Spleen (tissue), 11 donors: Measurements from ENCODE around the gene GNG14. TPM values are rescaled to one million over a fixed set of nuclear protein-coding genes. Genes with fewer than 3 reads are reported as not detected.

ENCODE experiments used
- DNase-seq: peaks from one replicate; pipeline ENCODE4 v3.0.0-alpha.2; 2020
- H3K27ac ChIP-seq, 8 donors: fragments of 200-600 bp; sonication (generic) in 7 of 8; 1 replicate in 4 of 8; 2 replicates in 4 of 8; pipeline versions ENCODE4 v1.5.0 to v1.8.0; 2016 to 2021; ENCODE audit warnings: inconsistent platforms in 4 of 8, mild to moderate bottlenecking in 4 of 8, moderate library complexity in 1 of 8
- H3K27me3 ChIP-seq, 7 donors: fragments of 200-600 bp; sonication (generic) in 6 of 7; replicated peaks in 1 of 7; 1 replicate in 4 of 7; 2 replicates in 3 of 7; pipeline versions ENCODE4 v1.5.0 to v1.8.0; 2016 to 2021; ENCODE audit warnings: inconsistent platforms in 3 of 7, mild to moderate bottlenecking in 1 of 7
- H3K36me3 ChIP-seq, 6 donors: fragments of 200-600 bp; sonication (generic) in 5 of 6; 1 replicate in 4 of 6; 2 replicates in 2 of 6; pipeline versions ENCODE4 v1.5.0 to v1.8.0; 2016 to 2021; ENCODE audit warnings: inconsistent platforms in 2 of 6
- H3K4me1 ChIP-seq, 6 donors: fragments of 200-600 bp; sonication (generic) in 5 of 6; 1 replicate in 3 of 6; 2 replicates in 3 of 6; pipeline versions ENCODE4 v1.5.0 to v1.8.0; 2016 to 2021; ENCODE audit warnings: inconsistent platforms in 3 of 6
- H3K4me3 ChIP-seq, 8 donors: fragments of 200-600 bp; sonication (generic) in 7 of 8; 1 replicate in 4 of 8; 2 replicates in 4 of 8; pipeline versions ENCODE4 v1.5.0 to v1.8.0; 2016 to 2021; ENCODE audit warnings: inconsistent platforms in 4 of 8, mild to moderate bottlenecking in 4 of 8, moderate library complexity in 2 of 8
- H3K9me3 ChIP-seq, 8 donors: fragments of 200-600 bp; sonication (generic) in 7 of 8; 1 replicate in 4 of 8; 2 replicates in 4 of 8; pipeline versions ENCODE4 v1.5.0 to v1.8.0; 2016 to 2021; ENCODE audit warnings: inconsistent platforms in 4 of 8
- CTCF ChIP-seq, 11 experiments: fragments of 200-600 bp in 7 of 11; fragments of 450-650 bp in 4 of 11; sonication (generic) in 4 of 11; IDR thresholded peaks in 8 of 11; conservative IDR thresholded peaks in 3 of 11; 1 replicate in 7 of 11; 2 replicates in 4 of 11; pipeline versions ENCODE4 v1.4.0 to v1.8.0; 2016 to 2021; ENCODE audit warnings: antibody characterized with exemption in 11 of 11, inconsistent platforms in 4 of 11, mild to moderate bottlenecking in 1 of 11
- POLR2A ChIP-seq, 3 donors: fragments of 450-650 bp; IDR thresholded peaks; one replicate each; pipeline ENCODE4 v1.5.1; 2017; ENCODE audit warnings: antibody characterized with exemption in 3 of 3, mild to moderate bottlenecking in 1 of 3
- POLR2AphosphoS5 ChIP-seq, 3 donors: sonication (generic); formaldehyde crosslinking; IDR thresholded peaks; one replicate each; pipeline ENCODE4 v1.5.1; 2017; ENCODE audit warnings: antibody characterized with exemption in 3 of 3
- WGBS, 5 donors: extraction: QIAGEN DNeasy Blood & Tissue Kit in 3 of 5; methylation state at CpG; one replicate each; pipeline versions ENCODE4 v1.1.5 to v1.1.7; 2013 to 2018; 5-methylcytosine and 5-hydroxymethylcytosine counted together
- intact Hi-C: fragments of 100-400 bp; cut with DNase I; formaldehyde crosslinking; loops from one replicate; pipeline ENCODE4 v1.15.0; 2023; ENCODE audit warnings: low total_unique reads
- polyA plus RNA-seq, 3 donors: library from polyadenylated mRNA; stranded (reverse); fragments of 200-250 nt; gene quantifications; one replicate each; pipeline ENCODE4 v1.2.1, GENCODE V29; 2013
- total RNA-seq, 7 donors: library from RNA; depleted of rRNA in 3 of 7; stranded (reverse); fragments of >200 nt in 3 of 7; fragmentation: NEBNext Ultra II Directional in 4 of 7; extraction: Animal tissue kit (Norgen Biotek cat#: 25700) in 4 of 7; gene quantifications; one replicate each; pipeline versions ENCODE4 v1.1.0 to v1.2.1, GENCODE V29; 2016 to 2021
- donor health status: healthy with polysubstance abuse.
- donor health status: DM: no; HTN: no; CAD: no; lungs with moderate emphysema.
- donor health status: DM: no; HTN: no; CAD: no.
- donor health status: Bipolar disorder and iron deficiency.
- donor health status: healthy.
- donor health status: DM: no; HTN: no; CAD: no.
- donor health status: DM: yes; HTN: yes; CAD: no.

The GNG14 gene
- total and polyA plus RNA-seq, 10 donors = not detected

GRCh38 chr19:12664406-12665280 is 23.2 kb upstream of the GNG14 start:
- peak; percentile 84 for DNase-seq
- peak overlapping the region in 4 of 8 donors; percentile 68 to 98 (median 82) for H3K4me3 ChIP-seq
- no peaks in the 10 kb centered on the region for H3K27me3 ChIP-seq
- intact Hi-C loops = no loop called here
- peaks cover 24 to 59% (median 47%) of the 10 kb centered on the region in 6 donors for H3K4me1 ChIP-seq
- 72 to 89% (median 80%) methylated on average over 23 to 29 of the region's 29 CpGs for WGBS, 5 donors
- H3K9me3 ChIP-seq = no peaks in the 10 kb centered on the region
- TF ChIP-seq CTCF (IDR thresholded peaks at IDR 0.05 in 8 of 11, conservative IDR thresholded peaks at IDR 0.05 in 3 of 11) (no peak), POLR2A (IDR thresholded peaks at IDR 0.05) (no peak), POLR2AphosphoS5 (IDR thresholded peaks at IDR 0.05) (peak in 1 of 3 donors; percentile 27)
- peak overlapping the region in 7 of 8 donors; percentile 76 to 92 (median 87) for H3K27ac ChIP-seq
- peaks cover 0 to 64% (median 54%) of the 10 kb centered on the region in 6 donors for H3K36me3 ChIP-seq

GRCh38 chr19:12665281-12665573 is 22.6 kb upstream of the GNG14 start:
- 12 to 41% (median 31%) methylated on average over 10 of the region's 10 CpGs for WGBS, 5 donors
- H3K27me3 ChIP-seq = no peaks in the 10 kb centered on the region
- H3K4me3 ChIP-seq = peak overlapping the region; percentile 68 to 98 (median 82)
- peak overlapping the region; percentile 19 to 92 (median 86) for H3K27ac ChIP-seq
- H3K9me3 ChIP-seq = no peaks in the 10 kb centered on the region
- peak; percentile 93 for DNase-seq
- intact Hi-C loops = no loop called here
- peak in 2 of 3 donors; percentile 79 to 81 for TF ChIP-seq POLR2AphosphoS5 (IDR thresholded peaks at IDR 0.05)
- no peak for TF ChIP-seq CTCF (IDR thresholded peaks at IDR 0.05 in 8 of 11, conservative IDR thresholded peaks at IDR 0.05 in 3 of 11)
- TF ChIP-seq POLR2A (IDR thresholded peaks at IDR 0.05) = no peak
- peaks cover 27 to 64% (median 52%) of the 10 kb centered on the region in 6 donors for H3K4me1 ChIP-seq
- H3K36me3 ChIP-seq = peaks cover 0 to 58% (median 49%) of the 10 kb centered on the region in 6 donors

- Histone ChIP-seq H3K27me3 (no peaks in the 10 kb centered on the region), H3K4me3 (peak overlapping the region; percentile 68 to 98 (median 82)), H3K27ac (peak overlapping the region; percentile 76 to 92 (median 86)), H3K4me1 (peaks cover 33 to 70% (median 57%) of the 10 kb centered on the region in 6 donors), H3K9me3 (no peaks in the 10 kb centered on the region), H3K36me3 (peaks cover 0 to 53% (median 43%) of the 10 kb centered on the region in 6 donors)
- intact Hi-C loops = no loop called here
- DNase-seq = peak; percentile 81
- 21 to 32% (median 27%) methylated on average over 8 to 12 of the region's 12 CpGs for WGBS, 5 donors
- TF ChIP-seq CTCF (IDR thresholded peaks at IDR 0.05 in 8 of 11, conservative IDR thresholded peaks at IDR 0.05 in 3 of 11) (no peak), POLR2AphosphoS5 (IDR thresholded peaks at IDR 0.05) (no peak), POLR2A (IDR thresholded peaks at IDR 0.05) (no peak)
These were observed 22.0 kb upstream of the GNG14 start for GRCh38 chr19:12665671-12666264.
